Left colon (tissue), 2 donors: ENCODE results near the gene PRKAR1B. TPM values are rescaled to one million over a fixed set of nuclear protein-coding genes. Genes with fewer than 3 reads are reported as not detected.
"Not testable (repeated sequence)": the region's sequence is repeated elsewhere in the genome, so short reads cannot be mapped to it uniquely, and the experiment has no call there.

Source experiments
- ATAC-seq: fragments of 200-7000 bp; cut with Tn5 transposase; one replicate; pipeline ENCODE4 v1.9.1; 2020; ENCODE audit warnings: mild to moderate bottlenecking, moderate library complexity
- DNase-seq, 2 donors: peaks; one replicate each; pipeline ENCODE4 v3.0.0-alpha.2; 2020
- intact Hi-C, 2 donors: fragments of 100-400 bp; cut with DNase I in 1 of 2; cut with micrococcal nuclease in 1 of 2; formaldehyde crosslinking; loops; one replicate each; pipeline versions ENCODE4 v1.11.2 to v1.14.0; 2022; cut with DNase I, micrococcal nuclease
- total RNA-seq, 2 donors: library from RNA; stranded (reverse); fragmentation: NEBNext Ultra II Directional; extraction: Animal tissue kit (Norgen Biotek cat#: 25700); gene quantifications; one replicate each; pipeline ENCODE4 v1.2.1, GENCODE V29; 2021
- donor health status: DM: no; HTN: no; CAD: no.
- donor health status: DM: yes; HTN: yes; CAD: no.

Gene PRKAR1B
- total RNA-seq, 2 donors from 2014 or later, result 26.5 to 31.0 TPM

GRCh38 chr7:641966-642365 lies 85.1 kb downstream of the PRKAR1B start:
- intact Hi-C loops, result no loop called here

GRCh38 chr7:641269-641671 lies 85.8 kb downstream of the PRKAR1B start:
- DNase-seq (no peak), ATAC-seq (no peak)
- intact Hi-C loops, result no loop called here

More at GRCh38 chr7:641966-642365, 85.1 kb downstream of the PRKAR1B start:
- no peak for ATAC-seq
- no peak for DNase-seq

DNA sequence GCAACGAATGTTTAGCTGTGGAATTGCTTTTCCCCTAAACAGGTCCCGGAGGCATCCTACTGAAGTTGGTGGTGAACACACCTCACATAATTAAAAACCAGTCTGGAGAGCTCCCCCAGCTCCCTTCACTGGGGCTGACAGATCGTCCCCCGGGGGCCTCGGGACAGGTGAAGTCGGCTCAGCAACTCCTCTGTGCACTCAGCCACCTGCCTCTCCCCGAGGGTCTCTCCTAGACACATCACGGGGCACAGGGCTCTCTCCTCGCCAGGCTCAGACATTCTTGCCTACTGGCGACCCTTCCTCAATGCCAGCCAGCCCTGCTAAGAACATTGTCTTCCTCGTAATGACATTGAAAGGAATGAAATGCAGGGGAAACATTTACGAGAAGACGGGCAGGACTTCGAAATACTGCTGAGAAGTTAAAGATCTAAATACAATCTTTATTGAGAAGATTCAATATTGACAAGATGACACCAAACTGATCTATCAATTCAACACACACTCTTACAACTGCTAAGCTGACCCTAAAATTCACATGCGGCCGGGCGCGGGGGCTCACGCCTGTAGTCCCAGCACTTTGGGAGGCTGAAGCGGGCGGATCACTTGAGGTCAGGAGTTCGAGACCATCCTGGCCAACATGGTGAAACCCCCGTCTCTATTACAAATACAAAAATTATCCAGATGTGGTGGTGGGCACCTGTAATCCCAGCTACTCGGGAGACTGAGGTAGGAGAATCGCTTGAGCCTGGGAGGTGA lies 88.6 kb downstream of the PRKAR1B start:
- ATAC-seq (no peak), DNase-seq (no peak)
- intact Hi-C loops, result no loop called here

- ATAC-seq, result no peak
- intact Hi-C loops, result no loop called here
- no peak for DNase-seq
Measured at GRCh38 chr7:637826-638225, 89.3 kb downstream of the PRKAR1B start.

- DNase-seq (no peak), ATAC-seq (peak; percentile 34)
- intact Hi-C loops, result no loop called here
Measured at GRCh38 chr7:636396-636795, 90.7 kb downstream of the PRKAR1B start.

GRCh38 chr7:635687-636382 lies 91.2 kb downstream of the PRKAR1B start:
- DNase-seq, intact Hi-C loops: not testable (repeated sequence)

GRCh38 chr7:635227-635626 lies 91.9 kb downstream of the PRKAR1B start:
- ATAC-seq, result no peak

More at GRCh38 chr7:635687-636382, 91.2 kb downstream of the PRKAR1B start:
- ATAC-seq, result not testable (repeated sequence)

DNA sequence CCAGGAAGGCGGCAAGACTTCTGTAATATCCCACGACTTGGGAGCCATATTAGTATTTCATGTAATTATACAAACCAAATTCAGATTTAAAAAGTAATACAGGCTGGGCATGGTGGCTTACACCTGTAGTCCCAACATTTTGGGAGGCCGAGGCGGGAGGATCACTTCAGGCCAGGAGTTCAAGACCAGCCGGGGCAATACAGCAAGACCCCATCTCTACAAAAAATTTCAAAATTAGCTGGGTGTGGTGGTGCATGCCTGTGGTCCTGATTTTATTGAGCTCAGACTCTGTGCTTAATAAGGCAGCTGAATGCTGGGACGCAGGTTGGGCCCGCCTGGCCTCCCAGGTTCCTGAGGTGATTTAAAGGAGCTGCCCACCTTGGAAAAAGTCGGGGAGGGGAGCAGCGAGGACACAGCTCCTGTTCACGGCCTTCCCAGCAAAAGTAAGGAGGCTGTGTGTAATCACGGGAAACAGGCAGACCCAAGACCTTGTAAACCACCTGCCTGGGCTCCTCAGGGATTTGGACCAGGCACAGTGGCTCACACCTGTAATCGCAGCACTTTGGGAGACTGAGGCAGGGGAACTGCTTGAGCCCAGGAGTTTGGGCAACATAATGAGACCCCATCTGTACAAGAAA lies 93.6 kb downstream of the PRKAR1B start:
- DNase-seq (no peak), ATAC-seq (no peak)
- intact Hi-C loops, result no loop called here

More at GRCh38 chr7:635227-635626, 91.9 kb downstream of the PRKAR1B start:
- no peak for DNase-seq
- intact Hi-C loops, result no loop called here

- intact Hi-C loops, result no loop called here
Measured at GRCh38 chr7:632831-633210, 94.3 kb downstream of the PRKAR1B start.

DNA sequence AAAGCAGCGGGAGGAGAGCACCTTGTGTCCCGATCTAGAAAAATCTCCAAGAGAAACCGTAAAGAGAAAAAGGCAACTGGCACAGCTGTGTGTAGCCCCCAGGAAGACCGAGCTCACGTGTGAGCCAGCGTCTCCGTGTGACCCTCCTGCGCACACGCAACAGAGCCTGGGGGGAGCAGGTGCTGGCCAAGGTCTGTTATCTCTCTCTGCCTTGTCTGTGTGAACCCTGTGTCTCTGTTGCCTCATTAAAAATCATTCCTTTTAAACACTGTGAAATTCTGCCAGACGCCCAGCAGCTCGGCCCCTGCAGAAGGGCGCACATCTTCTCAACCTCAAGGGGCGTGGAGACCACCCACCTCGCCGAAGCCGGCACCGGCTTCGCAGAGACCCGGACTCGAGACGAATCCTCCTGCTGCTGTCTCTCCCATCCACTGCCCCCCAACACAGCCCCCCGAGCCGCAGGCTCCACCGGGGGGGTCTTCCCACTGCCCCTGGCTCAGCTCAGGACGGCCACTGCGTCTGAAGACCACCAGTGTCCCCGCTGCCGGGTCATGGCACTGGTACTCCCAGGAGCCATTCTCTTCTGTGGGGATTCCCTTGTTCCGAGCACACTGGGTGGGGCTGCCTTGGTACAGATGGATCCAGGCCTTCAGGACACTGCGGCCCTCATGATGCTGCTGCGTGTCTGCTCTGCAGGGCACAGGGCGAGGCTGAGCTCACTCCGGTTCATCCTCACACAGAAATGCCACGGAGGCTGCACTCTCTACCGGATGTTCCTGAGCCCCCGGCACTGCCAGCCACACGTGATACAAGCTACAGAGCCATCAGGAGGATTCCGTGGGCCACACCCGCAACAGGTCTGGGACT lies 94.9 kb downstream of the PRKAR1B start:
- intact Hi-C loops, result no loop called here
- ATAC-seq, result no peak
- DNase-seq, result no peak

More at GRCh38 chr7:632831-633210, 94.3 kb downstream of the PRKAR1B start:
- ATAC-seq, result no peak
- DNase-seq, result no peak

DNA sequence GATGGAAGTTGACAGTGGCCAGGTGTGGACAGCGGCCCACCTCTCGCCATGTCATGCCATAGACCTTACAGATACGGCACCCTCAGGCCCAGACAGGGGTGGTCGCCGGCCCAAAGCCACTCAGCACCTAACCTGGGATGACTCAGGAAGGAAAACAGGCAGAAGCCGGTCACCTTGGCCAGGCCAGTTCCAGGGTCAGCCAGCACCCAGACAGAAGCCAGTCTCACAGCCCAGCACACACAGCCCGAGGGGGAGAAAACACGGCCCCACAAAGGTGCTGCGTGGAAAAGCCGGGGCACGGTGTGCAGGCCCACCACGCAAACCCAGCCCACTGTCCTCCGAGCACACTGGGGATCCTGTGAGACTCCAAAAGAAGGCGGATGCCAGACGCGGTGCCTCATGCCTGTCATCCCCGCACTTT lies 95.8 kb downstream of the PRKAR1B start:
- ATAC-seq, result no peak
- no peak for DNase-seq
- intact Hi-C loops, result no loop called here

DNA sequence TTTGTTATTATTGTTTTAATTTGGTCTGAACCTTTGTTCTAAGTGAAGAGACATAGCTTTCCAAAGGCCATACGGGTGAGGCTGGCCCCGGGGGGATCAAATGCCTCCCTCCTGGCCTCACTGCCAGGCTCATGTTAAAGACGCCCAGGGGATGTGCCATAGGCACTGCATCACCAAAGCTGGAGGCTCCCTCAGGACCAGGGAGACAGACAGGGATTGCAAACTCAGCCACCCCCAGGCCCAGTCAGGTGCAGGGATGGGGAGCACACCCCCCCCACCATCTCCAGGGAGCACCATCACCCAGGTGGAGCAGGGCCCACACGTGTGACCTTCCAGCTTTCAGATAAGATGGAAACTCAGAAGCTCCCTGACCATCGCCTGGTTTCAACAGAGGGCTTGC lies 96.5 kb downstream of the PRKAR1B start:
- DNase-seq (no peak), ATAC-seq (no peak)
- intact Hi-C loops, result no loop called here

DNA sequence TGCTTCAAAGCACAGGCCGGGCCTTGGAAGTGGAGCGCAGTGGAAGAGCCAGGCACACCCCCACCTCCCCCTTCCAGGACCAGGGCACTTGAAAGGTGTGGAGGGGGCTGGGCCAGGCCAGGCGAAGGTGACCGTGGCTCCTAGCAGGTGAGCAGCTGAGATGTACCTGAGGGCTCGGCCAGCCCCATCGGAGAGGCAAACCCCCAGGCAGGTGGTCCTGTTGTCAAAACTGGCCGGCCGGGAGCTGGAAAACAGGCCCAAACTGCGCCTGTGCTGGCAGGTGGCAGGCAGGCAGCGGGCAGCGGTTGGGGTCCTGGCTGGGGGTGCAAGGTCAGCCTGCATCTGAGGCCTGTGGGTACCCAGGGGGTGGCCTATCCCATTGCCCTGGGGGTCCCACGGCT lies 97.0 kb downstream of the PRKAR1B start:
- DNase-seq, result no peak
- intact Hi-C loops, result no loop called here
- no peak for ATAC-seq

DNA sequence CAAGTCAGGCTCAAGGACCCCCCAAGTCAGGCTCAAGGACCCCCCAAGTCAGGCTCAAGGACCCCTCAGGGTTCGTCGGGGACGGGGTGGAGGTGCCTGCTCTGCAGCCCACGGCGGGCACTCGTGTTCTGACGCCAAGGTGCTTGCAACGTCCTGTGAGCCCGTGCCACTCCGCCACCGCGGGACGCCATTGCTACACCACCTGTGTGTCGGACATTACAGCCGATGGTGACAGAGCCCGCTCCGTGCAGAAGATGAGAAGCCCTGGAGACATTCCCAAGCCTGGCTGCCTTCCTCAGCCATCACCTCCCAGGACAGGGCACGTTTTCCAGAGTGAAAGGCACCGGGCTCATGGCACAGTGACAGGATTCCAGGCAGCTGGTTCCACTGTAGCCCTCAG lies 98.3 kb downstream of the PRKAR1B start:
- ATAC-seq (no peak), DNase-seq (no peak)
- intact Hi-C loops, result no loop called here

- DNase-seq (no peak), ATAC-seq (no peak)
- intact Hi-C loops, result no loop called here
Measured at GRCh38 chr7:628402-628763, 98.7 kb downstream of the PRKAR1B start.

DNA sequence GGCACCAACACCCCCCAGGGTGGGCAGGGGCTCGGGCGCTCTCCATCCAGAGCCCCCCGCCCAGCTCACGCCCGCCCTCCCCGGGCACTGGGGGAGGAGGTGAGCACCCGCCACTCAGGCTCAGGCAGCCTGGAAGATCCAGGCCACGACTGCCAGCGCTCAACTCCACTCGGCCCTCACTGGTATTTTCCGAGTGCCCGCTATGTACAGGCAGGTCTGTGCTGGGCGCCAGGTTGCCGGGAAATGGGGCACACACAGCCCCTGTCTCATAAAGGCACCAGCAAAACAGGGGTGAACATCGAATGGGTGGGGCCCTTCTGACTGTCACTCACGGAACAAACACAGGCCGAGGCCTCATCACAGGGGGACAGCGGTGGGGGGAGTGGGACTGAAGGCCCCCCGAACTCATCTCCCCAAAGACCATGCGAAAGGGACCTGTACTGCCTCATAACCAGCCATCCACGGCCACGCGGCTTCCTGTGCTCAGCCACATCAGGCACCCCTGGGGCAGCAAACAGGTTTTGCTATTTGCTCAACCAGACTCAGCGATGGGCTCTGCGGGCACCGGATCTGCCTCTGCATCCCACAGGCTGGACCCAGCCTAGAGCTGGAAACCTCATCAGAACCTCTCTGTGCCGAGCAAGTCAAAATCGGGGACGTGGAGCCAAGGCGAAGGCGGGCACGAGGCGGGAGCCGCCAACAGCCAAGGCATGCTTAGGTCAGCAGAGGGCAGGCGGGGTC lies 99.2 kb downstream of the PRKAR1B start:
- no peak for DNase-seq
- no peak for ATAC-seq

DNA sequence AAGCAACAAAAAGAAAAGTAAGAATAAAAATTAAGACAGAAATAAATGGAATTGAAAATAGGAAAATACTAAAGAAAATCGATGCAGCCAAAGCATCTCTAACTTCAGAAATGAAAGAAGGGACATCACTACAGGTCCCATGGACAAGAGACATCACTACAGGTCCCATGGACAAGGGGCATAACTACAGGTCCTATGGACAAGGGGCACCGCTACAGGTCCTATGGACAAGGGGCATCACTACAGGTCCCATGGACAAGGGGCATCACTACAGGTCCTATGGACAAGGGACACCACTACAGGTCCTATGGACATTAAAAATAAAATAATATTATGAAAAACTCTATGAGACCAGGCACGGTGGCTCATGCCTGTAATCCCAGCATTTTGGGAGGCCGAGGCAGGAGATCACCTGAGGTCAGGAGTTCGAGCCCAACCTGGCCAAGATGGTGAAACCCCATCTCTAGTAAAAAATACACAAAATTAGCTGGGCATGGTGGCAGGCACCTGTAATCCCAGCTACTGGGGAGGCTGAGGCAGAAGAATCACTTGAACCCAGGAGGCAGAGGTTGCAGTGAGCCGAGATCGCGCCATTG lies 101.6 kb downstream of the PRKAR1B start:
- DNase-seq, result no peak
- intact Hi-C loops, result no loop called here
- ATAC-seq, result no peak

More for the DNA sequence above, 99.2 kb downstream of the PRKAR1B start:
- intact Hi-C loops, result no loop called here

GRCh38 chr7:623464-623863 lies 103.6 kb downstream of the PRKAR1B start:
- DNase-seq (no peak), ATAC-seq (no peak)
- intact Hi-C loops, result no loop called here
